Gastroesophageal sphincter (tissue), 3 donors: Measurements from ENCODE around the gene DNAJC22.

Source experiments
- EP300 ChIP-seq: sonication (generic); formaldehyde crosslinking; IDR thresholded peaks from one replicate; pipeline ENCODE4 v1.6.1; 2017; ENCODE audit warnings: antibody characterized with exemption, mild to moderate bottlenecking
- POLR2A ChIP-seq, 2 donors: fragments of 450-650 bp; IDR thresholded peaks; one replicate each; pipeline ENCODE4 v1.6.1; 2017; ENCODE audit warnings: antibody characterized with exemption in 2 of 2, mild to moderate bottlenecking in 2 of 2, moderate library complexity in 1 of 2
- POLR2AphosphoS5 ChIP-seq: sonication (generic); formaldehyde crosslinking; IDR thresholded peaks from one replicate; pipeline ENCODE4 v1.6.1; 2017; ENCODE audit warnings: antibody characterized with exemption
- TF ChIP-seq, protein P1 (sequence below), 4 experiments: fragments of 200-600 bp in 2 of 4; fragments of 450-650 bp in 2 of 4; sonication (generic) in 1 of 4; IDR thresholded peaks; one replicate each; pipeline ENCODE4 v1.5.1; 2017 to 2019; ENCODE audit warnings: antibody characterized with exemption in 4 of 4, mild to moderate bottlenecking in 2 of 4, moderate library complexity in 2 of 4

DNA sequence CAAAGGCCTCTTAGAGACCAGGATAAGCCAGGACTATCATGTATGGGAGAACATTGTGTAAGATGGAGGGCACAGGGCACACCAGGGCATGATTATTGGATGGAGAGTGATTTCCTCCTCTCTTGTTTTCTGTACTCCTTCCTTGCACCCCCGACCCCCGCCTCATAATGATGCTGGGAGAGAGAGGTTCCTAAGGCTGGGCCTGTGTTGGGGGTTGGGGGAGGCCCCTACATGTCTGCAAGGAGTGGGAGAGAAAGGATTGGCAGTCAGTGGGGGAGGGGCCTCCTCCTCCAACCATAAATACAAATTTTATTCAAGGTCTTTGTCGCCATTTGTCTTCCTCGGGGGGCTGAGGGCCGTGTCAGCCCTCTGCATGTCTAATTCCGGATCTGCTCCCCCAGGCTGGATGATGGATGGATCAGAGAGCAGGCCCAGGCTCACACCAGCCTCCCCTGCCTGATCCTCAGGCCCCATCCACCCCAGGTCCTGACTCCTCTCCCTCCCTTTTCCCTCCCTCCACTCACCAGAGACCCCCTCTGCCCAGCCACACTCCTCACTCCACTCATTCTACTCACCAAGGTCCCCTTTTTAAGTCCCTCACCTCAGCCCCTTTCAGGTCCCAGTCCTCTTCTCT lies 7.7 kb upstream of the DNAJC22 start:
- TF ChIP-seq, protein P1, sequence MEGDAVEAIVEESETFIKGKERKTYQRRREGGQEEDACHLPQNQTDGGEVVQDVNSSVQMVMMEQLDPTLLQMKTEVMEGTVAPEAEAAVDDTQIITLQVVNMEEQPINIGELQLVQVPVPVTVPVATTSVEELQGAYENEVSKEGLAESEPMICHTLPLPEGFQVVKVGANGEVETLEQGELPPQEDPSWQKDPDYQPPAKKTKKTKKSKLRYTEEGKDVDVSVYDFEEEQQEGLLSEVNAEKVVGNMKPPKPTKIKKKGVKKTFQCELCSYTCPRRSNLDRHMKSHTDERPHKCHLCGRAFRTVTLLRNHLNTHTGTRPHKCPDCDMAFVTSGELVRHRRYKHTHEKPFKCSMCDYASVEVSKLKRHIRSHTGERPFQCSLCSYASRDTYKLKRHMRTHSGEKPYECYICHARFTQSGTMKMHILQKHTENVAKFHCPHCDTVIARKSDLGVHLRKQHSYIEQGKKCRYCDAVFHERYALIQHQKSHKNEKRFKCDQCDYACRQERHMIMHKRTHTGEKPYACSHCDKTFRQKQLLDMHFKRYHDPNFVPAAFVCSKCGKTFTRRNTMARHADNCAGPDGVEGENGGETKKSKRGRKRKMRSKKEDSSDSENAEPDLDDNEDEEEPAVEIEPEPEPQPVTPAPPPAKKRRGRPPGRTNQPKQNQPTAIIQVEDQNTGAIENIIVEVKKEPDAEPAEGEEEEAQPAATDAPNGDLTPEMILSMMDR (IDR thresholded peaks at IDR 0.05) = no peak
- no peak for TF ChIP-seq POLR2AphosphoS5
- TF ChIP-seq EP300 = no peak
- no peak for TF ChIP-seq POLR2A (IDR thresholded peaks at IDR 0.05)
